ENCODE results near the gene LUZP1. TPM values are rescaled to one million over a fixed set of nuclear protein-coding genes. Genes with fewer than 3 reads are reported as not detected.

Gene LUZP1
- total RNA-seq, 1 donor from 2014 or later: 33.0 TPM

DNA sequence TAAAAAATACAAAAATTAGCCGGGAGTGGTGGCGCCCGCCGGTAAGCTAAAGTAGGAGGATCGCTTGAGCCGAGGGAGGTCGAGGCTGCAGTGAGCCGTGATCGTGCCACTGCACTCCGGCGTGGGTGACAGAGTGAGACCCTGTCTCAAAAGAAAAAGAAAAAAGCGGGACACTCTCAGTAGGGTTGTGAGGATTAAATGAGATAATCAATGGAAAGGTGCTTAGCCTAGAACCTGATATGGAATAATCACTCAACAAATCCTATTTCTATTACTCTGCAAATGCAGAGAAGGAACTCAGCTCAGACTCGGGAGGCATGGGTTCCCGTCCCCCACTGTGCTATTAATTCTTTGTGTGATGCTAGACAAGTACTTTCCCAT is 529 bp upstream of the LUZP1 start:
- no peak for DNase-seq (ENCODE audit: extremely low spot score, unreplicated experiment)
- Mint-ChIP-seq H3K9me3 (no peaks in the 10 kb centered on the region), H3K27ac (peak overlapping the region; percentile 96), H3K4me3 (peak overlapping the region; percentile 99), H3K4me1 (ENCODE audit: unreplicated experiment) (peaks cover 30% of the 10 kb centered on the region), H3K27me3 (no peaks in the 10 kb centered on the region), H3K36me3 (peaks cover 4% of the 10 kb centered on the region)
- TF ChIP-seq, protein P1, sequence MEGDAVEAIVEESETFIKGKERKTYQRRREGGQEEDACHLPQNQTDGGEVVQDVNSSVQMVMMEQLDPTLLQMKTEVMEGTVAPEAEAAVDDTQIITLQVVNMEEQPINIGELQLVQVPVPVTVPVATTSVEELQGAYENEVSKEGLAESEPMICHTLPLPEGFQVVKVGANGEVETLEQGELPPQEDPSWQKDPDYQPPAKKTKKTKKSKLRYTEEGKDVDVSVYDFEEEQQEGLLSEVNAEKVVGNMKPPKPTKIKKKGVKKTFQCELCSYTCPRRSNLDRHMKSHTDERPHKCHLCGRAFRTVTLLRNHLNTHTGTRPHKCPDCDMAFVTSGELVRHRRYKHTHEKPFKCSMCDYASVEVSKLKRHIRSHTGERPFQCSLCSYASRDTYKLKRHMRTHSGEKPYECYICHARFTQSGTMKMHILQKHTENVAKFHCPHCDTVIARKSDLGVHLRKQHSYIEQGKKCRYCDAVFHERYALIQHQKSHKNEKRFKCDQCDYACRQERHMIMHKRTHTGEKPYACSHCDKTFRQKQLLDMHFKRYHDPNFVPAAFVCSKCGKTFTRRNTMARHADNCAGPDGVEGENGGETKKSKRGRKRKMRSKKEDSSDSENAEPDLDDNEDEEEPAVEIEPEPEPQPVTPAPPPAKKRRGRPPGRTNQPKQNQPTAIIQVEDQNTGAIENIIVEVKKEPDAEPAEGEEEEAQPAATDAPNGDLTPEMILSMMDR (conservative IDR thresholded peaks at IDR 0.05): no peak

DNA sequence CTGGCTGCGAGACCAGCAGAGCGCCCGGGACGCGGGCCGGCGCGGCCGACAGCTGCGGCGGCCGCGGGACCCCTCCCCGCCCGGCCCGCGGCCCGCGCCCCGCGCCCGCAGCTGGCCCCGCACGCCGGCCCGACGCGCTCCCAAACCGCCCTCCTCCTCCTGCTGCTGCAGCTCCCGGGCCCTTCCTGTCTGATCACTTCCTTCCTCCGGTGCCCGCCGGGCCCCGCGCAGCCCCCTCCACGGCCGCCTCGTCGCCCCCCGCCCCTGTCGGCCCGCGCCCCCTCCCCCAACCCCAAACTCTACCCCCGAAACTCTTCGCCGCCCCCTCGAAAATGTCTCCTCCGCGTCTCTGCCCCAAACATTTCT is 594 bp downstream of the LUZP1 start:
- Mint-ChIP-seq H3K36me3 (peaks cover 4% of the 10 kb centered on the region), H3K4me1 (ENCODE audit: unreplicated experiment) (peaks cover 34% of the 10 kb centered on the region), H3K27ac (peak overlapping the region; percentile 96), H3K4me3 (peak overlapping the region; percentile 99), H3K9me3 (no peaks in the 10 kb centered on the region), H3K27me3 (no peaks in the 10 kb centered on the region)
- TF ChIP-seq, protein P1 (conservative IDR thresholded peaks at IDR 0.05): no peak
- peak; percentile 70 for DNase-seq (ENCODE audit: extremely low spot score, unreplicated experiment)

DNA sequence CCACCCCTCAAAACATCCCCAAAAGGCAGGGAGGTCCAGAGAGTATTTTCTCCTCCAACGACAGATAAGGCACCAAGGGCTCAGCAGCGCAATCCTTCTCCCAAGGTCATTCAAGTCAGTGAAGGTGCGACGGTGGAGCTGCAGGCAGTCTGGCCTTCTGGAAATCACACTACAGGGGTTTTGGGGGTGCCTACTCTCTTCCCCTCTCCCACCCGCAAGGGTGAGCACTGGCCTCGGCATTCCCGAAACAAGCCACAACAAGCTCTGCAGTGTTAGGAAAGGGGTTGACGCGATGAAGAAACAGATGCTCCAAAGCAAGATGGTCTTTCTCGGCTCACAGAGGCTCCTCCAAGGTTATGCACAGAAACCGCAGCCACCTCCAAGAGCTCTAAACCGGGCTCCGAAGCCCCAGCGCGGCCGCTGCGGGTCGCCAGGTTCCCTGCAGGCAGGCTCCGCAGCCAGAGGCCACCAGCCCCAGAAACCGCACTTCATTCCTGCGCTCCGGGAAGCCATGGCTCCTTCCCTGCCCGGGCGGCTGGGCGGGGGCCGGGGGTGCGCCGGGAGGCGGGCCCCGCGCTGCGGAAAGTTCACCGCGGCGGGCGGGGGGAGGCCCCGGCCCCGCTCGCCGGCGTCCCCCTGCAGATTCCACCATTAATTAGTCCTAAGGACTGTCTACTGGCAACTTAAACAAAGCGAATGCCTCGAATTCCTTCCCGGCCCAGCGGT is 1.1 kb downstream of the LUZP1 start:
- TF ChIP-seq, protein P1 (conservative IDR thresholded peaks at IDR 0.05): no peak
- DNase-seq (ENCODE audit: extremely low spot score, unreplicated experiment): peak; percentile 76
- Mint-ChIP-seq H3K36me3 (peaks cover 4% of the 10 kb centered on the region), H3K9me3 (no peaks in the 10 kb centered on the region), H3K27me3 (no peaks in the 10 kb centered on the region), H3K4me3 (peak overlapping the region; percentile 99), H3K4me1 (ENCODE audit: unreplicated experiment) (peaks cover 34% of the 10 kb centered on the region), H3K27ac (peak overlapping the region; percentile 85)

DNA sequence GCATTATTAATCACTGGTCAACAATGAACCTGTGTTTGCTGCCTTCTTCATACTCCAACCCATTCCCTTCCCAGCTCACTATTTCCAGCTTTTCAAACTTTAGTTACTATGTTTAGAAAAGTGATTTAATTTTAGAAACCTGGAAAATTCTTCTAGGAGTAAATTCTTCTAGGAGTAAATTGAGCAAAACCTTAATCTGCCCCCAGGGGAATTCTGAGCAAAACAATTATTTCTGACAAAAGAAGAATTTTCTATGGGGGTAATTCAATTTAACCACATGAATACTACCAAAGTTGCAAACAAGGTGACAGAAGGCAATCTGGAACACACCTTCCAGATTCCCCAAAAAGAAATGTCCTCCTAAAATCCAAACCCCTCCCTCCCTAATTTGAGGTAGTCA is 1.8 kb downstream of the LUZP1 start:
- TF ChIP-seq, protein P1 (conservative IDR thresholded peaks at IDR 0.05): no peak
- H3K27me3 Mint-ChIP-seq: no peaks in the 10 kb centered on the region
- peaks cover 4% of the 10 kb centered on the region for H3K36me3 Mint-ChIP-seq
- DNase-seq (ENCODE audit: extremely low spot score, unreplicated experiment): no peak
- peaks cover 34% of the 10 kb centered on the region for H3K4me1 Mint-ChIP-seq (ENCODE audit: unreplicated experiment)
- peak overlapping the region; percentile 85 for H3K27ac Mint-ChIP-seq
- H3K9me3 Mint-ChIP-seq: no peaks in the 10 kb centered on the region
- H3K4me3 Mint-ChIP-seq: peak overlapping the region; percentile 92

DNA sequence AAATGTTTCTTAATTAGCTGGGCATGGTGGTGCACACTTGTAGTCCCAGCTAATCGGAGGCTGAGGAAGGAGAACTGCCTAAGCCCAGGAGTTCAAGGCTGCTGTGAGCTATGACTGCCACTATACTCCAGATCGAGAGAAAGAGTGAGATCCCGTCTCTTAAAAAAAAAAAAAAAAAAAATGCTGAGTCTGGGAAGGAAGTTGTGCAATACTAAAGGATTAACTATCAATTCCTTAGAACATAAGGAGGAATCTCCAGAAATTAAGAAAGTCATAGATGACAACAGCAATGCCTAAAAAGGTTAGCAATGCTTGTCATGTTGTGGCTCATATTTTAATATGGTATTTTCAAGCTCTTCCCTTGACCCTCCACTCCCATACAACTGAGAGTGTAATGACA is 5.3 kb downstream of the LUZP1 start:
- no peak overlapping the region for H3K27ac Mint-ChIP-seq
- no peaks in the 10 kb centered on the region for H3K27me3 Mint-ChIP-seq
- TF ChIP-seq, protein P1 (conservative IDR thresholded peaks at IDR 0.05): no peak

More for the DNA sequence above, 5.3 kb downstream of the LUZP1 start:
- DNase-seq (ENCODE audit: extremely low spot score, unreplicated experiment): no peak
- no peaks in the 10 kb centered on the region for H3K9me3 Mint-ChIP-seq
- peaks cover 4% of the 10 kb centered on the region for H3K36me3 Mint-ChIP-seq
- no peak overlapping the region for H3K4me3 Mint-ChIP-seq
- H3K4me1 Mint-ChIP-seq (ENCODE audit: unreplicated experiment): peaks cover 29% of the 10 kb centered on the region

Measured in type B pancreatic cell (in vitro differentiated cells).